HL-60 (cell line): ENCODE results near the gene IFNLR1.

Experiments
- DNase-seq, 2 experiments: peaks; one replicate each; pipeline ENCODE4 v3.0.0-alpha.2; 2010 to 2020; ENCODE audit warnings: low read depth in 1 of 2, low spot score in 1 of 2
- H3K27ac ChIP-seq: fragments of 250-450 bp; sonication (Bioruptor Pico); replicated peaks from 2 replicates; pipeline ENCODE4 v1.5.1; 2020; ENCODE audit warnings: mild to moderate bottlenecking, moderate library complexity
- H3K27me3 ChIP-seq: fragments of 250-450 bp; sonication (Bioruptor Pico); 2 replicates; pipeline ENCODE4 v1.5.1; 2021; ENCODE audit warnings: mild to moderate bottlenecking, moderate library complexity; ENCODE audit not compliant: insufficient read depth, poor library complexity, severe bottlenecking
- H3K4me3 ChIP-seq: replicated peaks from 2 replicates; pipeline ENCODE4 v1.5.1; 2011; ENCODE audit warnings: mild to moderate bottlenecking, control low read depth, low read length; ENCODE audit not compliant: insufficient read depth
- CTCF ChIP-seq: IDR thresholded peaks from one replicate; pipeline ENCODE4 v1.5.1; 2011; ENCODE audit warnings: low read length, control low read depth, inconsistent platforms; ENCODE audit not compliant: insufficient read depth
- GABPA ChIP-seq: IDR thresholded peaks from 2 replicates; pipeline ENCODE4 v1.6.1; 2012; ENCODE audit warnings: low read depth
- POLR2AphosphoS5 ChIP-seq: IDR thresholded peaks from 2 replicates; pipeline ENCODE4 v1.6.1; 2012; ENCODE audit warnings: low read depth
- REST ChIP-seq: IDR thresholded peaks from 2 replicates; pipeline ENCODE4 v1.6.1; 2012; ENCODE audit warnings: low read depth; ENCODE audit not compliant: insufficient replicate concordance
- SPI1 ChIP-seq: IDR thresholded peaks from 2 replicates; pipeline ENCODE4 v1.6.1; 2012; ENCODE audit warnings: low read depth, mild to moderate bottlenecking, borderline replicate concordance

IFNLR1 gene

GRCh38 chr1:24133819-24134218 lies 53.3 kb downstream of the IFNLR1 start:
- Histone ChIP-seq H3K27ac (no peak overlapping the region), H3K27me3 (no peaks in the 10 kb centered on the region), H3K4me3 (no peak overlapping the region)
- DNase-seq: no peak
- no peak for TF ChIP-seq GABPA

GRCh38 chr1:24130385-24130784 lies 56.7 kb downstream of the IFNLR1 start:
- H3K27ac ChIP-seq: no peak overlapping the region
- no peak overlapping the region for H3K4me3 ChIP-seq
- no peaks in the 10 kb centered on the region for H3K27me3 ChIP-seq
- TF ChIP-seq GABPA: no peak
- no peak for TF ChIP-seq SPI1
- no peak for TF ChIP-seq REST
- TF ChIP-seq CTCF: no peak
- no peak for TF ChIP-seq POLR2AphosphoS5
- DNase-seq: no peak

- Histone ChIP-seq H3K27ac (no peak overlapping the region), H3K27me3 (no peaks in the 10 kb centered on the region), H3K4me3 (no peak overlapping the region)
- DNase-seq: no peak
- TF ChIP-seq REST (peak; percentile 46), GABPA (no peak)
Measured at GRCh38 chr1:24127801-24128363, 59.2 kb downstream of the IFNLR1 start.

GRCh38 chr1:24127134-24127800 lies 59.8 kb downstream of the IFNLR1 start:
- DNase-seq: no peak
- Histone ChIP-seq H3K27ac (no peak overlapping the region), H3K4me3 (no peak overlapping the region), H3K27me3 (no peaks in the 10 kb centered on the region)
- TF ChIP-seq POLR2AphosphoS5 (no peak), SPI1 (no peak), CTCF (no peak), GABPA (no peak), REST (no peak)
